HG03103 (cell line): Measurements from ENCODE around the gene ATP10B.

Source experiments
- ATAC-seq: cut with Tn5 transposase; IDR thresholded peaks from one replicate; pipeline ENCODE4 v1.9.1; 2021; ENCODE audit warnings: low read depth; ENCODE audit not compliant: unreplicated experiment

ATP10B gene

DNA sequence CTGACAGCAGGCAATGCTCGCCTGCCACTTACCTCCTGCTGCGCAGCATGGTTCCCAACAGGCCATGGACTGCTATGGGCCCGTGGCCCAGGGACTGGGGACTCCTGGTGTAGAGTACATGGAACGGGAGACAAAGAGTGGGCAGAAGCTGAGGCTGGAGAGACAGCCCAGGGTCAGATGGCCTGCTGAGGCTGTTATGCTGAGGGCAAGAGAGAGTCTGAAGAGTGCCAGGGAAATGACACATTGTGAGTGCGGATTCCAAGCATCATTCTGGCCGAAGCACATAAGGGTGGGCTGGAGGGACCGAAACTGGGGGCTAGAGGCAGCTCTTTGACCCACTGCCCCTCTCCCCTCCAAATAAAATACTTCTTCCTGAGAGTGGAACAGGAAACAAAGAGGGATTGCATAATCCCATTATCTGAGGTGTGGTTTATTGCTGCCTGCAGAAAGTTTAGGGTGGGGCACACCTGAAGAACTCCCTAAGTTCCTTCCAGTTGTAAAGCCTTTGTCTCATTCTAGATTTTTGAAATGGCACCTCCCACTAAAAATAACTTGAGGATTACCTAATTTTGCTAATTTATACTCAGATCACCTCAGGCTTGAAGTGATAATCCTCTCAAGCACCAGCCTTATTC, 158.1 kb downstream of the ATP10B start:
- ATAC-seq, result no peak

GRCh38 chr5:160692271-160692670, 159.7 kb downstream of the ATP10B start:
- no peak for ATAC-seq

DNA sequence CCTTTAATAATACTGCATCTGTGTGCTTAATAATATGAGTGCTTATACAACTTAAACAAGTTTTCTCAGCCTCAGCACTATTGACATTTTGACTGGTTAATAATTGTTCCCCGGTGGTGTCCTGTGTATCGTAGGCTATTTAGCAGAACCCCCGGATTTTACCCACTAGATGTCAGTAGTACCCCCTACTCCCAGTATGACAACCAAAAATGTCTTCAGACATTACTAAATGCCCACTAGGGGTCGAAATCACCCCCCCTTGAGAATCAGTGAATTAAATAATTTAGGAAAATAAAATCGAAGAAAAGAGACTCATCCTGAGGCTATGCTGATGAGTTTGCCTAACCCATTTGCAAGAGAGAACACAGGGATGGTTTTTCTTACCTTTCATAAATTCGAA, 166.3 kb downstream of the ATP10B start:
- peak; percentile 86 for ATAC-seq

GRCh38 chr5:160685219-160685618, 166.8 kb downstream of the ATP10B start:
- ATAC-seq, result no peak

GRCh38 chr5:160679567-160680309, 172.3 kb downstream of the ATP10B start:
- ATAC-seq, result no peak

- ATAC-seq, result peak; percentile 55
Measured at GRCh38 chr5:160675988-160676387, 176.0 kb downstream of the ATP10B start.

GRCh38 chr5:160674901-160675300, 177.1 kb downstream of the ATP10B start:
- no peak for ATAC-seq

DNA sequence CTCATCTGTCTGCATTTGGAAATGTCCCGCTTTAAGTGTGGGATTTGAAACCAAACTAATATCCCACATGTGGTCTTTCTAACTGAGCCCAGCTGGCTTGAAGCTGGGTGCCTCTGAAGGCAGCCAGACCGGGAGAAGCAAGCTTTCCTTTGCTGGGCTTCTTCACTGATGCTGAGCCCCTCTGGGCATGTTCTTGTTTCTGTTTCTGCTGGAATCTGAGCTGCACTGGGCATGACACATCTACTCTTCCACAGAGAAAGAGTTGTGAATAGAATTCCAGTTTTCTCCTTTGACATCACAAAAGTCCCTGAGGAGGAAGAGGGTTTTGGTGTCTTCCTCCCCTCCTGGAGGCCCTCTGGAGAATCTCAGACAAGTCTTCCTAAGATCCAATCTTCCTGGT, 179.5 kb downstream of the ATP10B start:
- ATAC-seq, result no peak

GRCh38 chr5:160668356-160668755, 183.7 kb downstream of the ATP10B start:
- no peak for ATAC-seq

GRCh38 chr5:160667160-160667559, 184.9 kb downstream of the ATP10B start:
- ATAC-seq, result no peak

DNA sequence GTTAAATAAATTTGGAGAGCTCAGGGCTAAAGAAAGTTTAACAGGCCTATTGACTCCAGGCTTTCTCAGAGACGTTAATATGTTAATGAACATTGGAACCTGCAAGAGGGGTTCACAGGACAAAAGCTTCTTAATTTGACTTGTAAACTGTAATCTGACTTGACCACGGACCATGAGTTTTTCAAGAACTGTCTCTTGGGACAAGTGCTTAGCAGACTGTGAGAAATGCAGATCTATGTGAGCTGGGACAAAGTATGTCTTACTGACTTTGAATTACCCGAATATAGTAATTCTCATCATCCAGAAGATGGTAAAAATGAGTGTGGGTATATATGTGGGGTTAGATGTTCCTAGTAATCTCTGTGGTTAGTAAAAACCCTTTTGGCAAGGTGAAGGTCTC, 186.6 kb downstream of the ATP10B start:
- ATAC-seq, result no peak

DNA sequence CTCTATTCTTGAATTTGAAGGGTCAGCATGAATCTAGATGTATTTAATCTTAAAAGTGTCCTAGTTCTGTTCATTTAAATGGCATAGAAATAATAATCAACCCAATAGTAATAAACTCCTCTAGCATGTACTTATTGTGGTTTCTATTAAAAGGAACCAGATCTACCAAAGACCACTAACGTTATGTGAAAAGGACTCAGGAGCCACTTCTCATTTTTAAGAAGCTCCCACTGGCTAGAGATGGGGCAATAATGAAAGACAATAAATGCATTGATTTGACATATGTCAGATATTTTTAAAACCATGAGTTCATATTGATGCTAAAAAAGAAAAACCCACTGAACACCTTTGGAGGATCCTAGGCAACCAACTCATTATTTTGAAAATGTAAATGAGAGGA, 191.9 kb downstream of the ATP10B start:
- no peak for ATAC-seq

DNA sequence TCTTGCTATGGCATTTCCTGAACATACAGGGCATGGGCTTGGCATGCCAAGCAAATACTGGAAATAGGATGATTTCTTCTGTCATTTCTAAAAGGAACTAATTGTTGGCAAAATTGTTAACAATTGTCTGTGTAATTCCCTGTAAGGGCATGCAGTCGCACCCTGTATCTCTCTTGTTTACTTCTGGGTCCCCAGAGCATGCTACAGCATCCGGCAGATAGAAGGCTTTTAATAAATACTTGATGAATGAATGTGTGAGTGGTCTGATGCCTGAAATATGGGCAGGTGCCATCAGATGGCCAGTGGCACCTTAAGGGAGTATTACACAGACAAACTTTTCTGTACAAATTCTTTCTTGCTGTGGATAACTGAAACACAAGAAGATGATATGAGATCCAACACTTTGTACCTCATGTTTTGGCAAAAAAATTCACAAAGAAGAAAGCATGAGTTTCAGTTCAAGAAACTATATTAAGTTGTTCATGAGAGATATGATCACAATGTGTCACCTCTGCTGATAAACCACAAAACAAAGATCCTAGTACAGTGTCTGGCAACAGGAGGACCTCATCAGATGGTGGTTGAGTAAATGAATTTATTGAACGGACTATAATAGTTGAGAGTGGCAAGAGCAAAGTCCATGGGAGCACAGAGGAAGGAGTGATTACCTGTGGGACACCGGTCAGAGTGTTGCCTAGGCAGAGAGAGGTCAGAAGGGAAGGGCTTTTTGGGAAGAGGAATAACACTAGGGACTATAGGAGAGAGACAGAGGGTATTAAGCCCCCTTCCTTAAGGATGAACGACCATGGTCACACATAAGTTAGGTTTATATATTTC, 194.2 kb downstream of the ATP10B start:
- no peak for ATAC-seq

- ATAC-seq, result no peak
Measured at GRCh38 chr5:160657068-160657507, 194.9 kb downstream of the ATP10B start.

GRCh38 chr5:160655717-160656116, 196.3 kb downstream of the ATP10B start:
- ATAC-seq, result no peak

GRCh38 chr5:160651692-160652645, 200.0 kb downstream of the ATP10B start:
- ATAC-seq, result no peak

DNA sequence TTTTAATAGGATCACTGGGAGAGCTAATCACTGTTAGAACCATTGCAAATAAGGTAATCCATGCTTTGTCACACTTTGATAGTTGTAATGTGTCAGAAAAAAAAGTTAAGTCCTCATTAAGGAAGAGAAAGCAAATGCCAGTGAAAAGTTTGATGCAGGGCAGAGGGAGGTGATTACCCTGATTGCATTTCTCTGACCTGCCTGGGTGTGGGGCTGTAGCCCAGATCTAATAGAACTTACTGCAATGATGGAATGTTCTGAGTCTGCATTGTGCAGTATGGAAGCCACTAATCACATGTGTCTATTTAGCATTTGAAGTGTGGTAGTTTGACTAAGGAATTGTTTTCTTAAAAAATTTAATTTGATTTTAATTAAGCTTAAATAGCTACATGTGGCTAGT, 202.7 kb downstream of the ATP10B start:
- peak; percentile 88 for ATAC-seq

- ATAC-seq, result no peak
Measured at GRCh38 chr5:160646033-160646432, 206.0 kb downstream of the ATP10B start.

- no peak for ATAC-seq
Measured at GRCh38 chr5:160643616-160644240, 208.3 kb downstream of the ATP10B start.

GRCh38 chr5:160641405-160641804, 210.6 kb downstream of the ATP10B start:
- ATAC-seq, result no peak
